Muscle of arm (tissue), 12 donors: ENCODE results near the gene PRR5. TPM values are rescaled to one million over a fixed set of nuclear protein-coding genes. Genes with fewer than 3 reads are reported as not detected.
"Not testable (repeated sequence)": the region's sequence is repeated elsewhere in the genome, so short reads cannot be mapped to it uniquely, and the experiment has no call there.

Experiments
- DNase-seq: peaks from one replicate; pipeline ENCODE4 v3.0.0-alpha.2; 2013
- polyA plus RNA-seq, 12 donors: library from polyadenylated mRNA; unstranded; fragments of 120-200 nt; gene quantifications; one replicate each; pipeline ENCODE4 v1.2.1, GENCODE V29; 2013; ENCODE audit not compliant: insufficient read length in 12 of 12

The PRR5 gene
- polyA plus RNA-seq, 12 donors = 16.6 to 48.2 (median 22.2) TPM; not detected in 1

DNA sequence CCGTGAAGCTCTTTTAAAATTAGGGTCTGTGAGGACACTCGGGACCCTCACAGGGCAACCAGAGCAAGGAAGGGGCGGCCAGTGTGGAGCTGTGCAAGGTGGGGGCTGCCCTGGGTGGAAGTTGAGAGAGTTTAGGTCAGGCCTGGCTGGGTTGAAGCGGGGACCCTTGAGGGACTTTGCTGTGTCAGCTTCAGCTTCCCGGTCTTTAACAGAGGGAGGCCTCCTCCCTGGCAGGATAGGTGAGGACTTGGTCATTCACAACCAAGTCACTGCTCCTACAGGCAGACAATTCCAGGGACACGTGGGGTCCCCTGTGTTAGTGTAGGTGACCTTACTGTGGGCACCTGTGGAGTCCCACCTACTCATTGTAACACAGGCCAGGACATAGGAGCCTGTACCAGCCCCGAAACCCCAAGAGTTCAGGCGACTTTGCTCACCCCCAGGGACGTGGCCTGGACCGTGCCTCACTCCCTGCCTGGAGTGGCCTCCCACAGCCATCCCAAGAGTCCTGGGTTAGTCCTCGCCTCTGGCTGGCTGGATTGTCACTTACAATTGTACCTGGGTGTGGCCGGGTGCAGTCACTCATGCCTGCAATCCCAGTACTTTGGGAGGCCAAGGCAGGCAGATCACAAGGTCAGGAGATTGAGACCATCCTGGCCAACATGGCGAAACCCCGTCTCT lies 31.6 kb downstream of the PRR5 start:
- DNase-seq = no peak

DNA sequence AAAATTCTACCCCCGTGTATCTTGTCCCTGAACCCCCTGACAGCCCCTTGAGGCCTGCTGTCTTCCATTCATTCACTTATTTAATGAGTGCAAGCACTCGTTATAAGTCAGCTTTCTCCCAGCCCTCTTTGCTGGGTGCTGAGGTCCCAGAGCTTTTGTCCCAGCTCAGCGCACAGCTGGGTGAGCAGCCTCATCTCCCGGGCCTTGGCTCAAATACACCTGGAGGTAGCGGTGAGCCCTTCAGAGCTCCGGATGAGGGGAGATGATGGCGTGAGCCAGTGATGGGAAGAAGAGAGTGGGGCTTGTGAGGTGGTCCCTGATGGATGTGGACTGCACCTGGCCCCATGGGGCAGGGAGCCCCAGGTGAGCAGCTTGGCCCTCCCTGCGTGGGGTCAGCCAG lies 32.3 kb downstream of the PRR5 start:
- DNase-seq = no peak

DNA sequence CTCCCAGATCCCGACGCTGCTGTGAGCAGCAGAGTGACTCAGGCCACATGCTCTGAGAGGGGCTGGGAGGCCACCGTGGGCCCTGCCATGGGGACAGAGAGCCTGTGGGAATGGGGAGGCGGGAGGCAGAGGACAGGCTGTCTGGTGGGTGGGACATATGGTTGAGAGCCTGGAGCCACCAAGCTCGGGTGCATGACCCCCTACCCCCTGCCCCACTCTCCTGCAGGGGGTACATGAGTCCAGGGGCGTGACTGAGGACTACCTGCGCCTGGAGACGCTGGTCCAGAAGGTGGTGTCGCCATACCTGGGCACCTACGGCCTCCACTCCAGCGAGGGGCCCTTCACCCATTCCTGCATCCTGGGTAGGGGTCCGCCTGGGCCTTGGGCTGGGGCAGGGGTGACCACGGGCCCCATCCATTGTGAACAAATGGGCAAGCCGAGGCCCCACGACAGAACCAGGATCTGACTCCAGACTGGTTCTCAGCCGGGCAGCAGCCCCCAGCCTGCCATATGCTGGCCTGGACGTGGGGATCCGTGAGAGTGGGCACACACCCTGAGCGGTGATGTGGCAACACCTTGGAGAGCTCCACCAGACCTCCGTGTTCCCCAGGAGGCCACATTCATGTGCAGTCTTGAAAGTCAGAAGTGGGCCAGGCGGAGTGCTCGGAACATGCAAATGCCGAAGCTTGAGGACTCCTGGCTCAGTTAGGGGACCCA lies 33.0 kb downstream of the PRR5 start:
- DNase-seq = no peak

DNA sequence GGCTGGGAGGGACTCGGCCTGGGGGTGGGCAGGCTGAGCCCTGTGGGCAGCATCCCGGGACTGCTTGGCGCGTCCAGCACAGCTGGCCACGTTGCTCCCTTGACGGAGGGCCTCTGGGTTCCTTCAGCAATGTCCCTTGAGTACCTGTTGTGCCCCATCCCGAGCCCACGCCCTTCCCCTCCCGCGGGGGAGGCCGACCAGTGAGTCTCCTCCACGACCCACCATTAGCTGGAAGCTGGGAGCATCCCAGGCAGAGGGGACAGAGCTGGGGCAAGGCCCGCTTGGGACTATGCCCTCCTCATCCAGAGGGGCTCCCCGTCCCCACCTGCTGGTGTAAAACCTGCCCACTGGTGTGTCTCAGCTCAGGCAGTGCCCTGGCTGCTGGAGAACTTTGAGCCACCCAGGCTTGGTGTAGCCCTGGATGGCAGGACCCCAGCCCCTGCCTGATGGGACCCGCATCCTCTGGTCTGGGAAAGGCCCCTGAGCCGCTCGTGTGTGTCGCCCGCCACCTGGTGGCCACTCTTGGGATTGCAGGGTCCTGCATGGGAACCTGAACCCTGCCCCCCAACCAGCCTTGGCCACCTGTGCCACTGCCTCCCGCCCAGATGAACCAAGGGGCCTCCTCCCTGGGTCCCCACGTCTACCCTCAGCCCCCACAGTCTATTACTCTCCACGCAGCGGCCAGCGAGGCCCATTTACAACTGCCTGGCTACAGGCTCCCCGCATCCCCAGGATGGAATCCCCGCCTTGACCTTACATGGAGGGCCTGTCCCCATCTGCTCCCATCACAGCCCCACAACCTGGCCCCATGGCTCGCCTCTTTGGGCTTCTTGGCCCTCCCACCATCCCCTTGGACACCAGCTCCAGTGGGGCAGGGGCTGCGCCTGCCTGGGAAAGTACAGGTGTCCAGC lies 33.8 kb downstream of the PRR5 start:
- DNase-seq = peak; percentile 71

DNA sequence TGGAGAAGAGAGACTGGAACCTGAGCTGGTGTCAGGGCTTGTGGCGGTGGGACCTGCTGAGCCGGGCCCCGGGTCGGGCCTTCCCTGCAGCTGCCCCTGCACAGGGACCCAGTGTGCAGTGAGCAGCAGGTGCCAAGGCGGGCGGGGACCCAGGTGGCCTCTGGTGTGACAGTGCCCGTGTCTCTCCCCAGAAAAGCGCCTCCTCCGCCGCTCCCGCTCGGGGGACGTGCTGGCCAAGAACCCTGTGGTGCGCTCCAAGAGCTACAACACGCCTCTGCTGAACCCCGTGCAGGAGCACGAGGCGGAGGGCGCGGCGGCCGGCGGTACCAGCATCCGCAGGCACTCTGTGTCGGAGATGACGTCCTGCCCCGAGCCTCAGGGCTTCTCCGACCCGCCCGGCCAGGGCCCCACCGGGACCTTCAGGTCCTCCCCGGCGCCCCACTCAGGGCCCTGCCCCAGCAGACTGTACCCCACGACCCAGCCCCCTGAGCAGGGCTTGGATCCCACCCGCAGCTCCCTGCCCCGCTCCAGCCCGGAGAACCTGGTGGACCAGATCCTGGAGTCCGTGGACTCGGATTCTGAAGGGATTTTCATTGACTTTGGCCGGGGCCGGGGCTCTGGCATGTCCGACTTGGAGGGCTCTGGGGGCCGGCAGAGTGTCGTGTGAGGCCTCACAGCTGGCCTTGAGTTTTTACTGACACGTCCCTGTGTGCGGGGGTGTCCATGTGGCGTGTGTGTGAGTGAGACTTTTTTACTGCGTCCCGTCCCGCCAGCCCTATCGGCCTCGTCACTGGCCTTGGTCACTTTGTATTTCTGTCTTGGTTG lies 34.8 kb downstream of the PRR5 start:
- DNase-seq = no peak

DNA sequence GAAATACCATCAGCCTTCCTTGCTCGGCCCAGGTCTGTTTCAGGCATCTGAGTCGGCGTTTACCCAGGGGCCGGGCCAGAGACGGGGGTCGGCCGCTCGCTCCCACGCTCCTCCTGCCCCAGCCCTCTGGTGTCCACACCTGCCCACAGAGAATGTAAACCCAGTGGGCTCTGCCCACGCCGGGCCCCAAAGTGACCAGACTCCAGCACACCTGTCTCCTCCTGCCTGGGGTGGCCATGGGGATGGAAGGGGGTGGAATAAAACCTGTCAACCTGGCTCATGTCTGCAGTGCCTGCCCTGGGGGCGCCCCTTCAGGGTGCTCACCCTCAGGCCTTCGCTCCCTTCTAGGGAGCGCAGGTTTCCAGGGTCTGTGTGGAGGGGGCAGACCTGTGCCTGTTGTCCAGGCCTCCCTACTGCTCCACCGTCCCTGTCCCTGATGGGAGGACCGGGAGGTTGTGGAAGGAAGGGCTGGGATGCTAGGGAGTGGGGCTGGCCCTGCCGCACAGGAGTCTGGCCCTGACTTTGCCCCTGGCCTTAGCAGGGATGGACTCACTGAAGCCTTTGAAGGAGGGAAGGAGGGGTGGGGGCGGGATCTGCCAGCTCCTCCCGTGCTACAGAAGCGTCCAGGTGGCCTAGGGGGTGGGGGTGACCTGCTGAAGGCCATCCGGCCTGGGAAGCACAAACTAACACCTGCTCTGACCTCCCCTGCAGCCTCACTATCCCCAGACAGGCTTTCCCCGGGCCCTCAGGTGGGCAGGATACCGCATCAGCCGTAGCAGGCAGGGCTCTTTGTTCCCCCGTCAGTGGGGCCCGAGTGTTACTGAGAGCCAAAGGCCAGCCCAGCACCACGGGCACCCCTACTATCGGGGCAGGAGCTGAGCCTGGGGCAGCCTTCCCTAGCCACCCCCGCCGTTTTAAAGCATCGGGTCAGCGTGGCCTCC lies 35.7 kb downstream of the PRR5 start:
- DNase-seq = no peak

DNA sequence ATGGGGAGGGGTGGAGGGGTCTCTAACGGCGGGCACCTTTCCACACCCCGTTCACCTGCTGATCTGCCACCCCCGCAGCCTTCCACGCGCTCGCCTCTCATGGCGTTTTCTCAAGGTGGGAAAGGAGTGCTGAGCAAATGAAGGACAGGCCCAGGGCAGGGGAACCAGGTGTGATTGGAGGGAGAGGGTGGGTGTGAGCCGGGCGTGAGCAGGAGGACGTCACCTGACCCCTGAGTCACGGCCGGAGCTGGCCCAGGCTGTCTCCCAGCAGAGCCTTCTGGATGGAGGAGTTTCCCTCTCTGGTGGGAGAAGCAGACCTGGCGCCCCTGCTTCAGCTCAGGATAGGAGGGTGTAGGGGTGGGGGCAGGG lies 36.3 kb downstream of the PRR5 start:
- no peak for DNase-seq

DNA sequence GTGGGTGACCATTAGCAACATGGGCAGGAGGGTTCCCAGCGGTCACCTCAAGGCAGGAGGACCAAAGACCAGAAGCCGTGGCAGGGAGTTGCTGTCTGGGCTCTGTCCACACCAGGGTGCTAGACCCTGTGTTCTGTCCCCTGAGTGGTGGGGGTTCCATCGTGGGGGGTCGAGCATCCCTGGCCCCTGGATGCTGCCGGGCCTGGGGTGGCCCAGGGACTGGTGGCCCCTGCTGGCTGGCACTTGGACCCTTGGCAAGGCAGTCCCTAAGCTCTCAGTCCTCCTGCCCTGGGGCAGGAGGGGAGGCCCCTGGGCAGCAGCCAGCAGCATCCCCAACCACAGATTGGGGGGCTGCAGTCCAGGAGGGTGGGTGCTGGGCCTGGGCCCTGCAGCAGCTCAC lies 37.0 kb downstream of the PRR5 start:
- no peak for DNase-seq

DNA sequence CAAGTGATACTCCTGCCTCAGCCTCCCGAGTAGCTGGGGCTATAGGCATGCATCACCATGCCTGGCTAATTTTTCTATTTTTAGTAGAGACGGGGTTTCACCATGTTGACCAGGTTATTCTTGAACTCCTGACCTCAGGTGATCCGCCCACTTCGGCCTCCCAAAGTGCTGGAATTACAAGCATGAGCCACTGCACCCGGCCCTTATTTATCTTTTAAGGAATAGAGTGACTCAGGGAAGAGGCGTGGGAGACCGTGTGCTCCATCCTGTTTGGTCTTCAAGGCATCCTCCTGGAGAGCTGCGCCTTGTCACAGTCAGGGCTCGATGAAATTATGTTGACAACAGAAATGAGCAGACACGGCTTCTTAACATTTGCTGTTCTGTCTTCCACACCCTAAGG lies 37.7 kb downstream of the PRR5 start:
- not testable (repeated sequence) for DNase-seq

DNA sequence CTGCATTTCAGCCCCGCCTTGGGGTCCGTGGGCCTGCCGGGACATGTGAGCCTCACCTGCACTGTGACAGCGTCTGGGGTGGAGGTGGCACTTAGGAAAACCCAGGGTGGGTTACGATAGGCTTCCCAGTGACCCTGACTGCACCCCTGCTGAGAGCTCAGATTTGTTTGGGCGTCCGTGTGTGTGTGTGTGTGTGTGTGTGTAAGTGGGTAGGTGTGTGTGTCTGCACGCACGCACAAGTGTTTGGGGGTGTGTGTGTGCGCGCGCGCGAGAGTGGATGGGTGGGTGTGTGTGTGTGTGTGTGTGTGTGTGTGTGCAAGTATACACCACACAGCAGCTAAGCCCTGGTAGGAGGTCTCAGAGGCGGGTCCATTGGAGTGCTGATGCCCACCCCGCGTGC lies 38.3 kb downstream of the PRR5 start:
- no peak for DNase-seq

DNA sequence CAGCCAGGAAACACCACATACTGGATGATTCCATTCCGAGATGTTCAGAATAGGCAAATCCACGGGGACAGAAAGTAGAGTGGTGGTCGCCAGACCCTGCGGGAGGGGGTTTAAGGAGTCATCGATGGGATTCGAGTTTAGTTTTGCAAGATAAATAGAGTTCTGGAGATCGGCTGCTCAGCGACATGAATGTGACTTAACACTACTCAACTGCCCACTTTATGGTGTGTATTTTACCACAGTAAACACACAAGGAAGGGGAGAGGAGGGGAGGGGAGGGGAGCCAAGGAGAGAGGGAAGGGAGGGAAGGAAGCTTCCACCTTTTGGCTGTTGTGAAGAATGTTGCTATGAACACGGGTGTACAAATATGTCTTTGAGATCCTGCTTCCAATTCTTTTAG lies 39.9 kb downstream of the PRR5 start:
- no peak for DNase-seq

DNA sequence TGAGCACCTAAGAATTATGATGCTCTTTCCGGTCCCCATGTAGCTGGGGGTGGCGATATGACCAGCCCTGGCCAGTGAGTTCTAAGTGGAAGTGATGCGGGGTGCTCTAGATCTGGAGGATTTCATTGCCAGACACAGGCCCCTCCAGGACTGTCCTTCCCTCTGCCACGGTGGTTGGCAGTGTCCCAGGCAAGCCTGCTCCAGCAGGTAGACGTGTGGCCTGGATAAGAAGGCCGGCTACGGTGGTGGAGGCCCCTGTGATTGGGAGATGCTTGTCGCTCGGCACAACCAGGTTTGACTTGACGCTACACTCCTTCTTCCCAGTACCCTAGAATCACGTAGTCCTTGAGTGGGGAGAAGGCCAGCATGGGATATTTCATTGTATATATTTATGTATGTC lies 41.2 kb downstream of the PRR5 start:
- no peak for DNase-seq

DNA sequence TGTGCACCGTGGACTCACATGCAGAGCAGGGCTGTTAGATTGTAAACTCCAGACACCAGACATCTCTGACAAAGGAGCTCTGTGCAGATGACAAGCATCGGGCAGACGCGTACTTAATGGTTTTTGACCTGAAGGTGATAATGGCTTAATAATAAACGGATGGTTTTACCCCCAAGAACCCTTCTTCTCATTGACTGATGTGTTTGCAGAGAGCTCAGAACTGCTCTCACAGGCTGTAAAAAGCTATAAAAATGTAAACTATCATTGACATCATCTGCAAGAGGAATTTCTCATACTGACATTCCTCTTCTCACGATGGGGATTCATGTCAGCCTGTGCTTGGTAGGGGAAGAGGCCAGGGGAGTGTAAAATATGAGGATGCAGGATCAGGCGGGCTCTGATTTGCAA lies 41.8 kb downstream of the PRR5 start:
- DNase-seq = no peak

DNA sequence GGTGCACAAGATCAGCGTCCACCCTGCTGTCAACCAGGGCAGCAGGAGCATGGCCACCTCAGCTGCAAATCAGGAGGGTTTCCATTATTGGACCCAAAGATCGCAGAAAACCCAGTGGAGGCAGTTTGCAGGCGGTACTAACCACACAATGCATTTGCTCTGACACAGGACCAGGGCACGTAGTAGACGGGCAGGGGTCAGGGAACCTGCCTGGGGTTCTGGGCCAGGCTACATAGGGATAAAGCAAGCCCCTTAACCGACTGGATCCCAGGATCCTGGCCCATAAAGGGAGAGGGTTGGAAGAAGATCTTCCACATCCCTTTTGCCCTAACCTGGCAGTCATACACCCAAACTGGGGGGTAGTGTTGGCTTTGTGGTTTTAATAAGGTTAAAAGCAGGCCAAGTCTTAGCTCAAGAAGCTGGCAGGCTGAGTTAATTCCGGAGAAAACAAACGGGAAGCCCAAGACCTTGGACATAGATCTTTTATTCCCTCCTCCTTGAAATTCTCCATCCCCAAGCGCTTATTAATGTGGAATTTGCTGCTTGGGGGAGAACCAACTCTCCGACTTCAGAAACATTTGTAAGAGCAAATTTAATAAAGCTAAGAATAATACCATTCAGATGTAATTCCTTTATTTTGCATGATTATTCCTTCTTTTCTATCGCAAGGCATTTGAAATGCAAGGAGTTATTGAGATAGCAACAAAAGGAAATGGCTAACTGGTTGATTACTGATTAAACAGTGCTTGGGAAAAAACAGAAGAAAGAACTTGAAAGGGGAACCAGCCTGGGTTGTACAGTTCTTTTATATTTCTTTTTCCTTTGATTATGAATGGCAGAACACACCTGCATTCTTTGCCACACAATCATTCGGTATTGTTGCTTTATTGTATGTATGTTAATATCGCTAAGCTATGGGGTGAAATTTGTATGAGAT lies 44.1 kb downstream of the PRR5 start:
- DNase-seq = no peak

DNA sequence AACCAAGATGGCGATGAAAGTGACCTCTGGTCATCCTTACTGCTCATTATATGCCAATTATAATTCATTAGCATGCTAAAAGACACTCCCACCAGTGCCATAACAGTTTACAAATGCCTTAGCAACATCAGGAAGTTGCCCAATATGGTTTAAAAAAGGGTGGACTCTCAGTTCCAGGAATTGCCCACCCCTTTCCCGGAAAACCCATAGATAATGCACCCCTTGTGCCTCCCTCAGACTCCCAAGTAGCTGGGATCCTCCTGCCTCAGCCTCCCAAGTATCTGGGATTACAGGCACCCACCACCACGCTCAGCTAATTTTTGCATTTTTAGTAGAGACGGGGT lies 45.8 kb downstream of the PRR5 start:
- not testable (repeated sequence) for DNase-seq

DNA sequence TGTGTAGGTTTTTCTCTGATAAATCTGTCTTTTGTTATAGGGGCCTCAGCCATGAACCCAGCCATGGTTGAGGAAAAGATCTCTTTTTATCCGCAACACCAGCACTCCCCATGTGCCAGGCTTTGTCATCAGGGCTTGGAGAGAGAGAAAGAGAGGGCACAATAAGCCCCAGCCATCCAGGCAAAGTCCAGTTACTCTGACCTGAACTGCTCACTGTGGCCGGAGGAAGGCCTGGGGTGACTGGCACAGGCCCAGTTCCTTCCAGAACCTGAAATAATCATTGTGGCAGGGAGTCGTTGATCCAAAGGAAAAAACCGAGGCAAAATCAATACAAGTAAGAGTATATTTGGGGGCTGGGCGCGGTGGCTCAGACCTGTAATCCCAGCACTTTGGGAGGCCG lies 46.5 kb downstream of the PRR5 start:
- no peak for DNase-seq

DNA sequence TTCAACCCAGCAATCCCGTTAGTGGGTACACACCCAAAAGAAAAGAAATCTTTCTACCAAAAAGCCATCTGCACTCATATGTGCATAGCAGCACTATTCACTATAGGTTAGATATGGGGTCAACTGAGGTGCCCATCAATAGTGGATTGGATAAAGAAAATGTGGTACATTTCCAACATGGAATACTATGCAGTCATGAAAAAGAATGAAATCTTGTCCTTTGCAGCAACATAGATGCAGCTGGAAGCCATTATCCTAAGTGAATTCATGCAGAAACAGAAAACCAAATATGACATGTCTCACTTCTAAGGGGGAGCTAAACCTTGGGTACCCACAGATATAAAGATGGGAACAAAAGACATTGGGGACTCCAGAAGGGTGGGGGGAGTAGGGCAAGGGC lies 48.5 kb downstream of the PRR5 start:
- no peak for DNase-seq

DNA sequence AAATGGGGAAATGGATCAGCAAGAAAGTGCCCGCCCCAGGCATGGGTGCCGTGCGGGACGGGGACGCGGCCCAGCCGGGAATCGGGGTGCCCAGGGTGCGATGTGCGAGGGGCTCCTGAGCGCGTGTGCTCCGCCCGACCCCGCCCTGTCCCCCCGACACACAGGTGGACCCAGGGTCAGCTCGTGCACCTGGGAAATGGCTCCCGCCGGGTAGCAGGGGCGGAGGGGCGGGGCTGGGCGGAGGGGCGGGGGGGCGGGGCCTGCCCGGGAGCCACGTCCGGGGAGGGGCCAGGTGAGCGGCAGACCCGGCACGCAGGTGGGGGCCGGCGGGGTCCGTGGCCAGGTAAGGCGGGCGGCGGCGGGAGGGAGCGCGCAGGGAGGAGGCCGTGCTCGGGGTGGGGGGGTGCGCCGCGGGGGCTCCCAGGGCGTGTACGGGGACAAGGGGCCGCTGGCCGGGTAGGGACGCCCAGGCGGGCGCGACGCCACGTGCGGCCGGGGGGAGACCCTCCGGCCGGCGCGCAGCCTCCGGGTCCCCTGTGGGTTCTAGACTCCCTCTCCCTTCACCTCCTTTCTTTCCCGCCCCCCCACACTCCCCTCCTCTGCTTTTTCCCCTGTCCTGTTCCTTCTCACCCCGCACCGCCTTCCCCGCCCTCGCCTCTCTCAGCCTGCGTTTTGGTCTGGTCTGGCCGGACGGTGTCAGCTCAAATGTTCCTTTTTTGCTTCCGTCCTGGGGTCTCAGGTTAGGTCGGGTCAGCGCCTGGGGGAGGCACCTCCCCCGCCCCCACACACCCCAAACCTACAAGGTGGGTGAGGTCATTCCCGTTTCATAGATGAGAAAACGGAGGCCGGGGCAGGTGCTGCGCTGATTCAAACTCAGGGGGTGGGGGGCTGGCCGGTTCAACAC lies 50.5 kb downstream of the PRR5 start, which contains the start of gene ARHGAP8:
ARHGAP8 (plus strand) TSS at position 291 of the 904 bp plus-strand sequence. CDS start 33,953 bp downstream, outside the sequence.
- no peak for DNase-seq
